HG02623 (cell line): Measurements from ENCODE around the gene TAF10.

Experiments
- ATAC-seq: cut with Tn5 transposase; IDR thresholded peaks from one replicate; pipeline ENCODE4 v1.9.1; 2021; ENCODE audit warnings: moderate library complexity; ENCODE audit not compliant: unreplicated experiment

Gene TAF10

DNA sequence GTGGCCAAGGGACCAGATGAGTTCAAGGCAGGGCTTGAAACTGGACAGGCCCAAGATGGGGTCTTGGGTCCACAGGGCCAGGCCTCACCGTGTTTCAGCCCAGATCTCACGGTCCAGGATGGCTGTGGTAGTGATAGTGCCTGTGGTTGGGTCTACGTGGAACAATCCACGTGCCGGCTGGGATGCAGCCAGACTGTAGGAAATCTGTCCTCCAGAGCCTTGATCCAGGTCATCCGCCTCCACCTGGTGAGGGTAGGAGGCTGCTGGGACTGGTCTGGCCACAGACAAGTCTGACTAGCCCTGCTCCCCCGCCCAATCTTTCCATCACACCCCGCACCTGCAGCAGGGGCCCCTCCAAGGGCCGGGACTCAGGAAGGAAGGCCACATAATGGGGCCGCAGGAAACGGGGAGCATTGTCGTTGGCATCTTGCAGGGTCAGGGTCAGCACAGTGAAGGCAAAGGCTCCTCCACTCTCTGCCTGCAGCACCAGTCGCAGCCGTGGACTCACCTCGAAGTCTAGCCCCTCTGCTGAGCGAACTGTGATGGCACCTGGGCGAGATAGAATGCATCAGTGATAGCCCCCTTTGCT, 13.9 kb upstream of the TAF10 start:
- no peak for ATAC-seq

DNA sequence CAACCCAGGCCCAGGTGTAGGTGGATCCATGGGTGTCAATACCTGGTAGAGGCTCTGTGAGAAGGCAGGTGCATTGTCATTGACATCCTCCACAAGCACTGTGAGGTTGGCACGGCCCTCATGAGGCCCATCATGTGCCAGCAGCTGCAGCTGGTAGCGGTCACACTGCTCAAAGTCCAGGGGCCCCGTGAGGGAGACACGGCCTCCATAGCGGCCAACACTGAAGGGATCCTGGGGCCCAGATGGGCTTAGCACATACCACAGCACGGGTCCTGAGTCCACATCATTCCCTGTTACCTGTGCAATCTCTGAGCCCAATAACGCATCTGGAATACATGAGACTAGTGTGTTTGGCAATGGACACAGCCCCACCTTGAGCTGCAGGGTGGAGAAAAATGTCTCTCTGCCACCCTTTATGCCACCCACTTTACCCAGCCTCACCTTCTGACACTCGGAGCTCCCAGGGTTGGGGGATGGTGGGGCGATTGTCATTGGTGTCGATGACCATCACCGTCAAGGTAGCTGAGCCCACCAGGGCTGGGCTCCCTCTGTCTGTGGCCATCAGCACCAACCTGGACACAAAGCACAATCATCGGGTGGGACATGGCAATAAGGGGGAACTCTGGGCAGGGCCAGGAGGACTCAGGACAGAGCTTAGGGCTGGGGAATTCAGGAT, 13.3 kb upstream of the TAF10 start:
- ATAC-seq, result no peak

DNA sequence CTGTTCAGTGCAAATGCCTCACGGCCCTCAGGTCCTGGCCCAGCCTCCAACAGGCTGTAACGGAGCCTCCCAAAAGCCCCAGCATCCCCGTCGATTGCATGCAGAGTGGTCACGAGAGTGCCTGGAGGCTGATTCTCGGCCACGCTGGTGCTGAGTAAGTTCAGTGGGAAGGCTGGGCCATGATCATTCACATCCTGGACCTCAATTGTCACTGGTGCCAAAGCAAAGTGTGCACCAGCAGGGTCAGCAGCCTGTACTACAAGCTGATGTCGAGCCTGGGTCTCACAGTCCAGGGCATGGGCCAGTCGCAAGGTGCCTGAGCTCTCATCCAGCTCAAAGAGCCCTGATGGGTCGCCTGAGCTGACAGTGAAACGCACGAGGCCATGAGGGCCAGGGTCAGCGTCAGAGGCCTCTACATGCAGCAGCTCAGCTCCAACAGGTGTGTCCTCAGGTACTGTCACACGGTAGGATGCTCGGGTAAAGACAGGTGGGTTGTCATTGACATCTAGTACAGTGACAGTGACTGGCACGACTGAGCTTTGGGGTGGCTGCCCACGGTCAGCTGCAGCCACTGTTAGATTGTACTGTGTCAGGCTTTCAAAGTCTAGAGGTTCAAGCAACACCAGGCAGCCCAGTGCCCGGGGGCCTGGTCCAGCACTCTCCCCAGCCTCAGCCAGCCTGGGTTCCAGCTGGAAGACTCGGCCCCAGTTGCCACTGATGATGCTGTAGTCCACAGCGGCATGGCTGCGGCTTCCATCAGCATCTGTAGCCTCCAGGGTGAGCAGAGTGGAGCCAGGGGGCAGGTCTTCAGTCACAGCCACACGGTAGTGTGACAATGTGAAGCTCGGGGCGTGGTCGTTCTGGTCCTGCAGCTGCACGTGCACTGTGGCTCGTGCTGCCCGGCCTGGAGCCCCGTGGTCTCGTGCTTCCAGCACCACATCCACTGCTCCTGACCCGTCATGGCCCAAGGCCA, 11.7 kb upstream of the TAF10 start:
- no peak for ATAC-seq

DNA sequence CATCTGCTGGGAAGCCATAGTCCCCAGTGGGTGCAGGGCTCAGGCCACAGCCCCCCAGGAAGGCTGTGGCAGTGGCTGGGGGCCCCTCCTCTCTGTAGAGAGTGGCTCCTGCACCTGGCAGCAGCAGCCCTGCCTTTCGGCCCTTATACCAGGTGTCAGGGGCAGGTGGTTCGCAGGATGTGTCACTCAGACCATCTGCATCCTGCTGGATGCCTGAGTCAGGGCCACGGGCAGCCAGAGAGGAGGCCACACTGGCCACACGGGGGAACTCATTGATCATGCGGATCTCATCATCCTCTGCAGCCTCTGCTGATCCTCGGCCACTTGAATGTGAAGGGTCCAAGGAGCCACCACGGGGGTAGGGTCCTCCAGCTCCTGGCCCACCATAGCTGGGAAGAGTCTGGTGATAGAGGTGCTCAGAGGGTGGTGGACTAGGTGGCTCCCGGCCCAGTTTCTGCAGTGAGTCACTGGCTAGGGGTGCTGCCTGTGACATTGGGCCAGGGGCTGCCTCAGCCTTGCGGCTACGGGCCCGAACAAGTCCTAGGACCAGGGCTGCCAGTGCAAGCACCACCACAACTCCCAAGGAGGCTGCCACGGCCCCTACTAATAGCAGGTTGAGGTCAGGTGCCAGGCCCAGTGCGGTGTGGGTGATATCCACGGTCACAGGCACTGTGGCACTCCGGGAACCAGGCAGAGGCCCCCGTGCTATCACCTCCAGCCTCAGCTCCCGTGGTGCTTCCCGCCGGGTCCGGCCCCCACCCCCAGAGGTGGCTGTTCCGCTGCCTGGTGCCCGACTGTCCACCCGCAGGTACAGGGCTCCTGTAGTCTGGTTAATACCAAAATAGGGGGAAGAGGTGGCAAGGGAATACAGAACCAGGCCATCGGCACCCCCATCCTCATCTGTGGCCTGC, 10.5 kb upstream of the TAF10 start:
- no peak for ATAC-seq

- ATAC-seq, result no peak
These were observed 9.7 kb upstream of the TAF10 start for GRCh38 chr11:6621711-6622211.

GRCh38 chr11:6620636-6621035, 8.6 kb upstream of the TAF10 start:
- no peak for ATAC-seq

- ATAC-seq, result peak; percentile 98
These were observed 7.2 kb upstream of the TAF10 start, which contains the start of gene TPP1 for GRCh38 chr11:6619004-6619745. TPP1 (minus strand) TSS chr11:6619422; CDS start chr11:6619400, 22 bp downstream.

DNA sequence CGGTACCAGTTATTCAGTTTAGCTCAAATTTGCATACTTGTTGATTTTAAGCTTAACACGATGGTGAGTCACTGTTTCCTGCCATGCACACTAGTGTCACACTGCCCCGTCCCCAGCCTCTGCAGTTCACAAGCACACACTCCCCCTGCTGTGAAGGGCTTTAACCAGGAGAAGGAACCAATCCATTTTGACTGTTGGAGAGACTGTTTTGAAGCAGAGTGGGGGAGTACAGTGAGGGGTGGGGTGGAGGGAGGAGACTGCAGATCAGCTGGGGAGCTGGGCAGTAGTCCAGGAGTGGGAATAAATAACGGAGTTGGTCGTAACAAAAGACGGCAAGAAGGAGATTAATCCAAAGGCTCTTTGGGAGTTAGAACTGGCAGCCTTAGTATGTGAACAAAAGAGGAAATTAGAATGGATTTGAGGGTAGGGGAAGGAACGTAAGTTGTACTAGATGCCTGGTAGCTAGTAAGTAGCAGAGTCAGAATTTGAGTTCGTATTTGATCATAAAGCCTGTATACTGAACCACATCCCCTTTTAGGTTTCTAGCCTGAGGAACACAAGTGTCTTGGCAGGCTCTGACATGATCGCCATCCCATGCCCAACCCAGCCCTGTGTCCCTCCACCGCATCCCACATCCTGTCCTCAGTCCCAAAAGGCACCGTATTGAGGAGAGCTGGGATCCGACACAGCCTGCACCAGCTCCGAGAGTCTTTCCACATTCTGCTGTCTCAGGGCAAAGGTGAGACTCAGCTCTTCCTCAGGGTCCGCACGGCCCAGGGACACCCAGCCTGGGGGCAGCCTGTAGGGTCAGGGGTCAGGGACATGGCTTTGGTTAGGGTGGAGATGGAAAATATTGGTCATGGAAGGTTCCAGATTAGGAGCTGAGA, 6.3 kb upstream of the TAF10 start:
- ATAC-seq, result no peak

DNA sequence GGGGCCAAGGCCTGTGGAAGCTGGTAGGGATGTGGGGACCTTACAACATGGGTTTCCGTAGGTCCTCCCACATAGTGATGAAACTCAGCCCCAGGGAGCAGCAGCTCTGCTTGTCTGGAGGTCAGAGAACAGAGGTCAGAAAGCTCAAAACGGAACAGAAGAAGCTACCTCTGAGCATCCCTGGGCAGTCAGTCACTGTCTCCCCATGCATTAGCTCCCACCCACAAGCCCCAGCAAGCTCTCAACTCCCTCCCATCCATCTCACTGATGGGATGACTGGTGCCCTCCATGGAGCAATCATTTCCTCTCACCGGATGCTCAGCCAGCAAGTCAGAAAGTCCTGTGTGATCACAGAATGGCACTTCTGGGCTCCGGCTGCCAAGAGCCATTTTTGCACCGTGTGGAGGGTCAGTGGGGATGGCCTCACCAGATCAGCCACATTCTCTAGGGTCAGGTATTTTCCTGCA, 5.3 kb upstream of the TAF10 start:
- ATAC-seq, result no peak

DNA sequence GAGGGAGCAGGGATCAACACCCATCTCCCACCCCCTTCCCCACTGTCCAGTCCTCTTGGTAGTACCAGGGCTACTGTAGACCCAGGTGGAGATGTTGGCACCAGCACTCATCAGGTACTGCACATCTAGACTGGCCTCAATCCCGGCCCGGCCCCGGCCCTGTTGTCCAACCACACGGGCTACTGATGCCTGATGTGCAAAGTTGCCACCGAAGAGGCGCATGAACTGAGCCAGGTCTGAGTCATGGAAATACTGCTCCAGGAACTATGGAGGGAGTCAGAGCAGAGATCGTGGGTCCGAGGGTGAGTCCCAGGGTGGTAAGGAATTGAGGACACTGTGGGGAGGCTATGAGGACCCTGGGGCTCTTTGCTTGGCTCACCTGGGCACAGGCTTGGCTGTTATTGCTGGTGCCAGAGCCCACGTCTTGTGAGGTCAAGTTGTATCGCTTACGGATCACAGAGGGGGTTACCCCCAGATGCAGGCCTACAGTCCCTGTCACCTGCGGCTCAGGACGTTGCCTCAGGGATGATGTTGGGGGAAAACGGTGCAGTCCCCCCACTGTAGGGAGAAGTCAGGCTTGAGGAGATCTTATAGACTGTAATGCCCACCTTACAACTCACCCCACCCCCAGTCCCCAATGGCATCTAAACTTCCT, 4.7 kb upstream of the TAF10 start:
- no peak for ATAC-seq

- ATAC-seq, result no peak
These were observed 4.0 kb upstream of the TAF10 start for GRCh38 chr11:6615882-6616585.

GRCh38 chr11:6615046-6615445, 3.0 kb upstream of the TAF10 start:
- ATAC-seq, result no peak

DNA sequence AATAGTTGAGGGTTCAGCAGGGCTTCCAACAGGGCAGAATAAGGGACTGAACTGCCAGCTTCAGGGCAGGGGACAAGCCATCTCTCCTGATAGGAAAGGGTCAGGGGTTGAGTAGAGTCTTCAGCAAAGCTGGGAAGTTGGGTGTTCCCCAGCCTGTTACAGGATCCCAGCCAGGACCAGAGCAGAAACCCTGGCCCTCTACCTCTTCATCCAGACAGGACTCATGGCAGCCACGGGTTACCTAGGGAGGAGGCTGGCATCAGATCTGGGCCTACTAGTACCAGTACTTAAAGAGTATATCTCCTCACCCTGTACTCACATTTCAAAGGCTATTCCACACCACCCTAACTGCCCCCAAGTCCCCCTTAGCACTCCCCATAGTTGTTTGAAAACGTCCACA, 2.4 kb upstream of the TAF10 start:
- ATAC-seq, result no peak

- no peak for ATAC-seq
These were observed 1.5 kb upstream of the TAF10 start for GRCh38 chr11:6613496-6613895.

GRCh38 chr11:6611963-6612212, 128 bp downstream of the TAF10 start:
- peak; percentile 15 for ATAC-seq

- no peak for ATAC-seq
These were observed 689 bp downstream of the TAF10 start for GRCh38 chr11:6611092-6611962.

- ATAC-seq, result no peak
These were observed 1.4 kb downstream of the TAF10 start for GRCh38 chr11:6610591-6610990.
